ENCODE measurements around the gene ZSCAN16. TPM values are rescaled to one million over a fixed set of nuclear protein-coding genes. Genes with fewer than 3 reads are reported as not detected.
"Not testable (repeated sequence)": the region's sequence is repeated elsewhere in the genome, so short reads cannot be mapped to it uniquely, and the experiment has no call there.

Gene ZSCAN16
- total RNA-seq (1 to 10 TPM; 2.5 to 3.2 (median 2.8) TPM), polyA plus RNA-seq (2.9 TPM)
- long read RNA-seq, donor 1, transcript ZSCAN16-201 (4 exons, 1,328 nt) = major isoform, 5 of 6 reads
- long read RNA-seq, donor 1, partial matches to known transcripts = 0 of 6 reads
- long read RNA-seq, donor 1, other reads (novel, unspliced or antisense) = 1 of 6 reads
- long read RNA-seq, donor 2, partial matches to known transcripts = 1 of 2 reads
- long read RNA-seq, donor 2, other reads (novel, unspliced or antisense) = 0 of 2 reads
- long read RNA-seq, donor 3, transcript ZSCAN16-201 (4 exons, 1,328 nt) = major isoform, 7 of 12 reads
- long read RNA-seq, donor 3, partial matches to known transcripts = 0 of 12 reads
- long read RNA-seq, donor 3, other reads (novel, unspliced or antisense) = 5 of 12 reads
- long read RNA-seq, donor 4, partial matches to known transcripts = 0 of 1 reads
- long read RNA-seq, donor 4, other reads (novel, unspliced or antisense) = 0 of 1 reads

- Histone ChIP-seq H3K27ac (ENCODE audit: low read length) (peak within 1 kb of the TSS; percentile 49), H3K4me3 (ENCODE audit: low read length) (peak within 1 kb of the TSS; percentile 61), H3K4me1 (ENCODE audit: control insufficient read depth, insufficient read depth, low read length) (peaks cover 1% of the 10 kb centered on the region), H3K27me3 (ENCODE audit: control insufficient read depth, insufficient read depth) (no peaks in the 10 kb centered on the region), H3K9me3 (ENCODE audit: control insufficient read depth, low read length) (no peaks in the 10 kb centered on the region)
- WGBS = under 1% methylated on average over 28 of the region's 28 CpGs
- intact Hi-C loops (cut with DNase I) = loop anchor here in 1 of 4 donors (10.0 kb wide), 1 partner anchor 260 kb away; no protein-coding TSS in a partner anchor
- ATAC-seq (peak; percentile 98 to 100), DNase-seq (peak; percentile 86 to 94 (median 91))
Observed at GRCh38 chr6:28124350-28124970, at the start of gene ZSCAN16. Gene ZSCAN16 (plus strand): TSS chr6:28124609. CDS start chr6:28125444, 835 bp downstream.

GRCh38 chr6:28078050-28078449 is 46.4 kb upstream of the ZSCAN16 start:
- Histone ChIP-seq H3K9me3 (ENCODE audit: control insufficient read depth, low read length) (no peaks in the 10 kb centered on the region), H3K27ac (ENCODE audit: low read length) (no peak overlapping the region), H3K4me3 (ENCODE audit: low read length) (no peak overlapping the region), H3K4me1 (ENCODE audit: control insufficient read depth, insufficient read depth, low read length) (peaks cover 2% of the 10 kb centered on the region), H3K27me3 (ENCODE audit: control insufficient read depth, insufficient read depth) (no peaks in the 10 kb centered on the region)
- DNase-seq (no peak), ATAC-seq (no peak)
- intact Hi-C loops (cut with DNase I) = no loop called here

DNA sequence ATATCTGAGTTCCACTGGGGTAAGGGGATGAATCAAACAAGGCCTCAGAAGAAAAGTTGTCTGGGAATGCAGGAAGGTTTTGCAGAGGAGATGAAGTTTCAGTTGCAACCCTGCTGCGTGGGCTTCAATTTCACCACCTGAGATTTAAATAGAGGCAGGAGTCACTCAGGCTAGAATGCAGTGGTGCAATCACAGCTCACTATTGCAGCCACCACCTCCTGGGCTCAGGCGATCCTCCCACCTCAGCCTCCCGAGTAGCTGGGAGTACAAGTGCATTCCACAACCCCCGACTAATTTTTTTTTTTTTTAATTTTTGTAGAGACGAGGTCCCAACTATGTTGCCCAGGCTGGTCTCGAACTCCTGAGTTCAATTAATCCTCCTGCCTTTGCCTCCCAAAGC is 45.6 kb upstream of the ZSCAN16 start:
- no peak overlapping the region for H3K27ac ChIP-seq (ENCODE audit: low read length)
- WGBS = 65% methylated on average over 6 of the region's 6 CpGs
- H3K9me3 ChIP-seq (ENCODE audit: control insufficient read depth, low read length) = no peaks in the 10 kb centered on the region
- no peak overlapping the region for H3K4me3 ChIP-seq (ENCODE audit: low read length)
- no peaks in the 10 kb centered on the region for H3K27me3 ChIP-seq (ENCODE audit: control insufficient read depth, insufficient read depth)
- intact Hi-C loops (cut with DNase I) = no loop called here
- peaks cover 2% of the 10 kb centered on the region for H3K4me1 ChIP-seq (ENCODE audit: control insufficient read depth, insufficient read depth, low read length)
- DNase-seq (no peak), ATAC-seq (no peak)

GRCh38 chr6:28080381-28080630 is 44.1 kb upstream of the ZSCAN16 start, which contains the start of gene ZNF165:
Gene ZNF165 (plus strand): TSS chr6:28080568. CDS start chr6:28085481, 4,913 bp downstream.
- H3K4me1 ChIP-seq (ENCODE audit: control insufficient read depth, insufficient read depth, low read length); H3K9me3 ChIP-seq (ENCODE audit: control insufficient read depth, low read length); intact Hi-C loops (cut with DNase I); H3K27me3 ChIP-seq (ENCODE audit: control insufficient read depth, insufficient read depth): not testable (repeated sequence)
- WGBS = under 1% methylated on average over 15 of the region's 15 CpGs
- DNase-seq (peak in 1 of 3 donors; percentile 7), ATAC-seq (peak in 1 of 2 donors; percentile 21)
- peak within 1 kb of the TSS; percentile 77 for H3K27ac ChIP-seq (ENCODE audit: low read length)
- peak within 1 kb of the TSS; percentile 82 for H3K4me3 ChIP-seq (ENCODE audit: low read length)

DNA sequence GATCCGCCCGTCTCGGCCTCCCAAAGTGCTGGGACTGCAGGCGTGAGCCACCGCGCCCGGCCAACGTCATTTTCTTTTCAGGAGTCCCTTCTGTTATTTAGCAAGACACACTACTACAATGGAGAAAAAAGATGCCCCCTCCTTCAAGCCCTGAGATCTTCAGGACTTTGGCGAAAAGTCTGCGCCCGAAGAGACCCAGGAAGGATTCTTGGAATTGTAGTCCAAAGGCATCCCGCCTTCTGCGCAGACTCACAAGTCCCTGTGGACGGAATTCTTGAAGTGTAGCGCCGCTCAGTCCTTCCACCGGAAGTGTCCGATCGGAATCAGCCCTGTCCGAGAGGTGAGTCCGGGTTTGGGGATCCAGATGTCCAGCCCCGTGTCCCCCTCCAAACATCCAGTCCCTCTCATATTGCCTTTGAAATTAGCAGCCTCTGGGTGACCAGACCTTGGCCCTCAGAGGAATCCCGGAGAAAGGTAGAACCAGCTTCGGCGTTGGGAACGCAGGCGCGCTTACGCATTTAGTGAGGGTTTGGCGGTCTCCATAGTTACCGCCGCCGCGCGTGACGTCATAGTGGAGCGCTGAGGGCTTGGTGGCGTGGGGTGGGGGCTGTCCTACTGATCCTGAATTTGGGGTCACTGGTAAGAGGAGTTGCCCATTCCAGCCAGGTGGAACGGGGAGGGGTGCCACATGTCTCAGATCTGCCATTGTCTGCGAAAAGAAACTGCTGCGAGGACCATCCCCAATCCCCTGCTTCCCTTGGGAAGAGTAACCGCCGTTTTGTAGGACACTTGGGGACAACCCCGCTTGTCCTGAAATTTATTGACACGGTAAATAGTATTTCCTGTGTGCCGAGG is 43.6 kb upstream of the ZSCAN16 start:
- Histone ChIP-seq H3K4me1 (ENCODE audit: control insufficient read depth, insufficient read depth, low read length) (peaks cover 2% of the 10 kb centered on the region), H3K4me3 (ENCODE audit: low read length) (peak overlapping the region; percentile 82), H3K27ac (ENCODE audit: low read length) (peak overlapping the region; percentile 77), H3K9me3 (ENCODE audit: control insufficient read depth, low read length) (no peaks in the 10 kb centered on the region), H3K27me3 (ENCODE audit: control insufficient read depth, insufficient read depth) (no peaks in the 10 kb centered on the region)
- DNase-seq (peak; percentile 94 to 97 (median 96)), ATAC-seq (peak; percentile 98 to 99)
- under 1% methylated on average over 46 of the region's 46 CpGs for WGBS
- intact Hi-C loops (cut with DNase I) = no loop called here

GRCh38 chr6:28081486-28081751 is 43.0 kb upstream of the ZSCAN16 start:
- peaks cover 2% of the 10 kb centered on the region for H3K4me1 ChIP-seq (ENCODE audit: control insufficient read depth, insufficient read depth, low read length)
- peak overlapping the region; percentile 77 for H3K27ac ChIP-seq (ENCODE audit: low read length)
- intact Hi-C loops (cut with DNase I) = no loop called here
- ATAC-seq (peak in 1 of 2 donors; percentile 3), DNase-seq (no peak)
- WGBS = 19% methylated on average over 4 of the region's 4 CpGs
- H3K9me3 ChIP-seq (ENCODE audit: control insufficient read depth, low read length) = no peaks in the 10 kb centered on the region
- H3K4me3 ChIP-seq (ENCODE audit: low read length) = peak overlapping the region; percentile 82
- no peaks in the 10 kb centered on the region for H3K27me3 ChIP-seq (ENCODE audit: control insufficient read depth, insufficient read depth)

DNA sequence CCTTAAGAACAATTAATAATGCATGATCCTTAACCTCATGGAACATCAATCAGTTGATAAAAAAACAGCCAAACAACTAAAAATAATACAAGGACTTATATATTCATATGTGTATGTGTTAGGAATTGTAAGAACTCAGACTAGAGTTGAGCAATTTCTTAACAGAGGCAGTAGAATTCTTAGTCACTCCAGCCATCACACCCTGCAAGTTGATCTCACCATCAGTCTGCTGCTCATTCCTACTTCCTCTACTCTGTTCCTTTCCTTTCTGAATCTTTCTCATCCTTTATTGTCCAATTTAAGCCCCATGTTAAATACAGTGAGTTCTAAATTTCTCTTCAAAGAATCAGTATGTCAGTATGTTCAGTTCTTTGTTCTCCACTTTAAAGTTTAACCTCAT is 41.5 kb upstream of the ZSCAN16 start:
- Histone ChIP-seq H3K27ac (ENCODE audit: low read length) (no peak overlapping the region), H3K9me3 (ENCODE audit: control insufficient read depth, low read length) (no peaks in the 10 kb centered on the region), H3K4me1 (ENCODE audit: control insufficient read depth, insufficient read depth, low read length) (peaks cover 2% of the 10 kb centered on the region), H3K4me3 (ENCODE audit: low read length) (no peak overlapping the region), H3K27me3 (ENCODE audit: control insufficient read depth, insufficient read depth) (no peaks in the 10 kb centered on the region)
- DNase-seq = no peak
- ATAC-seq = no peak
- intact Hi-C loops (cut with DNase I) = no loop called here

- WGBS = 95% methylated on average over 5 of the region's 5 CpGs
- no peak for ATAC-seq
- intact Hi-C loops (cut with DNase I) = no loop called here
- Histone ChIP-seq H3K27ac (ENCODE audit: low read length) (no peak overlapping the region), H3K9me3 (ENCODE audit: control insufficient read depth, low read length) (no peaks in the 10 kb centered on the region), H3K27me3 (ENCODE audit: control insufficient read depth, insufficient read depth) (no peaks in the 10 kb centered on the region), H3K4me3 (ENCODE audit: low read length) (no peak overlapping the region), H3K4me1 (ENCODE audit: control insufficient read depth, insufficient read depth, low read length) (no peaks in the 10 kb centered on the region)
- DNase-seq = no peak
Observed at GRCh38 chr6:28089054-28089453, 35.4 kb upstream of the ZSCAN16 start.

GRCh38 chr6:28090917-28091586 is 33.4 kb upstream of the ZSCAN16 start:
- intact Hi-C loops (cut with DNase I) = no loop called here
- H3K4me1 ChIP-seq (ENCODE audit: control insufficient read depth, insufficient read depth, low read length) = no peaks in the 10 kb centered on the region
- ATAC-seq = peak; percentile 87 to 95
- no peaks in the 10 kb centered on the region for H3K9me3 ChIP-seq (ENCODE audit: control insufficient read depth, low read length)
- 10% methylated on average over 33 of the region's 33 CpGs for WGBS
- H3K4me3 ChIP-seq (ENCODE audit: low read length) = peak overlapping the region; percentile 34
- no peaks in the 10 kb centered on the region for H3K27me3 ChIP-seq (ENCODE audit: control insufficient read depth, insufficient read depth)
- peak; percentile 61 to 77 (median 70) for DNase-seq
- H3K27ac ChIP-seq (ENCODE audit: low read length) = no peak overlapping the region

- WGBS = 79% methylated on average over 7 of the region's 7 CpGs
- H3K9me3 ChIP-seq (ENCODE audit: control insufficient read depth, low read length); H3K4me1 ChIP-seq (ENCODE audit: control insufficient read depth, insufficient read depth, low read length); H3K4me3 ChIP-seq (ENCODE audit: low read length); intact Hi-C loops (cut with DNase I); H3K27ac ChIP-seq (ENCODE audit: low read length); DNase-seq; ATAC-seq; H3K27me3 ChIP-seq (ENCODE audit: control insufficient read depth, insufficient read depth): not testable (repeated sequence)
Observed at GRCh38 chr6:28102222-28102621, 22.2 kb upstream of the ZSCAN16 start.

Measured in right cardiac atrium (tissue), 5 donors.